ENCODE data around the gene JAK1. TPM values are rescaled to one million over a fixed set of nuclear protein-coding genes. Genes with fewer than 3 reads are reported as not detected.
A peak's percentile ranks its signal among the peaks of the same experiment; 100 is the strongest.

JAK1 gene
- total and polyA plus RNA-seq, 9 of the 15 experiments (the other 6 are each of a cell fraction or from before 2014, with no cell fraction given), result 9.7 to 44.1 (median 42.5) TPM

DNA sequence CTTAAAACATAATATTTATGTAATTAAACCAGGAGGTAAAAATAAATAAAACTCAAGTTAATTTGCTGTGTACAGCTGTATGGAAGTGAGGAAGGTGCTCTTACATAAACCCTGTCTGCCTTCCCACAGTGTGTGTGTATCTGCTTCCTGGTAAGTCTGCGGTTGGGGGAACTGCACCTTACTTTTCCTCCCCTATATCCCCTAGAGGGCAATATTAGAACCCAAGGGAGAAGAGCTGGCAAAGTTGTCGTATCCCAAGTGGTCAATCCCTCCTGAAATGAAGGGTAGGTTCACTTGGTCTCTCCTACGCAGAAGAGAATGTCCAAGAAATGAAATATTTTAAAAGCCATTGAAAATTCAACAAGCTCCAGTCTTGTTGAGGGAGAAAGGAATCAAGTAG lies 17.8 kb upstream of the JAK1 start:
- WGBS (ENCODE audit: insufficient coverage, low coverage, missing lambda C conversion rate), result 21% methylated on average over 3 of the region's 3 CpGs
- no peak overlapping the region for H2AFZ ChIP-seq (ENCODE audit: low read depth, low read length)
- H3K27me3 ChIP-seq (ENCODE audit: control insufficient read depth in 2 of 2, insufficient read depth in 2 of 2, low read length in 2 of 2), result no peaks in the 10 kb centered on the region
- no peaks in the 10 kb centered on the region for H3K9me1 ChIP-seq (ENCODE audit: control insufficient read depth, insufficient read depth, low read length)
- H4K20me1 ChIP-seq (replicated peaks; ENCODE audit: control insufficient read depth, insufficient read depth, low read length), result no peaks in the 10 kb centered on the region
- in situ Hi-C loops (cut with MboI) (no loop called here), intact Hi-C loops (cut with micrococcal nuclease) (no loop called here)
- FAIRE-seq (peak; percentile 35), DNase-seq (ENCODE audit: extremely low read depth in 1 of 4, low spot score in 3 of 4) (peak in 3 of 4 experiments; percentile 23 to 36 (median 26)), ATAC-seq (peak; percentile 74)
- no TSS peak for BruUV-seq (replicated peaks)
- ChIA-PET POLR2A (interaction anchor here (1.1 kb wide), 1 partner anchor 18 kb away, joined by 4 read pairs; the partner anchor contains the start of gene JAK1), CTCF (ENCODE audit: low intra/inter-chr PET ratio) (no interaction called here)
- peaks cover 0 to 3% of the 10 kb centered on the region in 2 experiments; a peak in 2 of 5 replicates for H3K4me1 ChIP-seq (replicated peaks in 1 of 2; ENCODE audit: control insufficient read depth in 2 of 2, insufficient read depth in 2 of 2, low read length in 2 of 2)
- H3K9ac ChIP-seq (ENCODE audit: insufficient read depth in 1 of 2, low read depth in 2 of 2, low read length in 2 of 2), result no peak overlapping the region
- H3K9me3 ChIP-seq (replicated peaks; ENCODE audit: control insufficient read depth, insufficient read depth, low read depth, low read length), result no peaks in the 10 kb centered on the region
- no peak overlapping the region for H3K4me2 ChIP-seq (ENCODE audit: insufficient read depth, low read length)
- TF ChIP-seq CHCHD3 (CRISPR knock-in tag; IDR thresholded peaks at IDR 0.05), result no peak
- TF ChIP-seq, protein P1, sequence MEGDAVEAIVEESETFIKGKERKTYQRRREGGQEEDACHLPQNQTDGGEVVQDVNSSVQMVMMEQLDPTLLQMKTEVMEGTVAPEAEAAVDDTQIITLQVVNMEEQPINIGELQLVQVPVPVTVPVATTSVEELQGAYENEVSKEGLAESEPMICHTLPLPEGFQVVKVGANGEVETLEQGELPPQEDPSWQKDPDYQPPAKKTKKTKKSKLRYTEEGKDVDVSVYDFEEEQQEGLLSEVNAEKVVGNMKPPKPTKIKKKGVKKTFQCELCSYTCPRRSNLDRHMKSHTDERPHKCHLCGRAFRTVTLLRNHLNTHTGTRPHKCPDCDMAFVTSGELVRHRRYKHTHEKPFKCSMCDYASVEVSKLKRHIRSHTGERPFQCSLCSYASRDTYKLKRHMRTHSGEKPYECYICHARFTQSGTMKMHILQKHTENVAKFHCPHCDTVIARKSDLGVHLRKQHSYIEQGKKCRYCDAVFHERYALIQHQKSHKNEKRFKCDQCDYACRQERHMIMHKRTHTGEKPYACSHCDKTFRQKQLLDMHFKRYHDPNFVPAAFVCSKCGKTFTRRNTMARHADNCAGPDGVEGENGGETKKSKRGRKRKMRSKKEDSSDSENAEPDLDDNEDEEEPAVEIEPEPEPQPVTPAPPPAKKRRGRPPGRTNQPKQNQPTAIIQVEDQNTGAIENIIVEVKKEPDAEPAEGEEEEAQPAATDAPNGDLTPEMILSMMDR (IDR thresholded peaks at IDR 0.05 in 2 of 3, conservative IDR thresholded peaks at IDR 0.05 in 1 of 3; ENCODE audit: insufficient read depth in 2 of 3, low read depth in 1 of 3, low read length in 3 of 3), result peak in 2 of 3 experiments; percentile 22 to 31; a peak in 3 of 6 replicates
- H3K27ac ChIP-seq (ENCODE audit: extremely low read depth, low read depth, low read length), result no peak overlapping the region
- H3K79me2 ChIP-seq (ENCODE audit: control insufficient read depth, insufficient read depth, low read length), result no peaks in the 10 kb centered on the region
- no peak overlapping the region for H3K4me3 ChIP-seq
- H3K36me3 ChIP-seq (ENCODE audit: control insufficient read depth, insufficient read depth, low read length), result no peaks in the 10 kb centered on the region

DNA sequence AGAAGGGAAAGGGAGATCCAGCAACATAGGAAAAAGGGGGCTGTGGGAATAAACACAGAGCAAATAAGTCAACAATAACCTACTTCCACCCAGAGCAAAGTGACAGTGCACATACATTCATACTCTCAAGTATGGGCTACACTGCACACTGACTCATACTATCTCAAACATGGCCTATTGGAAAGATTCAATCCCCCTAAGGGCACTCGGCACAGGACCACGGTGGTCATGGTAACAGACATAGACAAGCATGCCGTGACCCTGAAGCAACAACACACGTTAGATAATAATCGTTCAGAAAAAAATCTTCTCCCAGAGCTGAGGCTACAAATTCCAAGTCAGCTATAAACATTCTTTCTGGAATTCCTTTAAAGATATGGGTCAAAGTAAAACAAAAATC lies 16.8 kb upstream of the JAK1 start:
- ChIA-PET POLR2A (interaction anchor here (1.1 to 1.4 kb wide), 2 partner anchors 9 to 17 kb away, joined by 3 to 4 read pairs; partner anchors contain the start of gene JAK1), CTCF (ENCODE audit: low intra/inter-chr PET ratio) (no interaction called here)
- Histone ChIP-seq H3K27ac (ENCODE audit: extremely low read depth, low read depth, low read length) (no peak overlapping the region), H2AFZ (ENCODE audit: low read depth, low read length) (no peak overlapping the region), H3K4me2 (ENCODE audit: insufficient read depth, low read length) (no peak overlapping the region), H3K9me3 (replicated peaks; ENCODE audit: control insufficient read depth, insufficient read depth, low read depth, low read length) (no peaks in the 10 kb centered on the region), H4K20me1 (replicated peaks; ENCODE audit: control insufficient read depth, insufficient read depth, low read length) (no peaks in the 10 kb centered on the region), H3K9ac (ENCODE audit: insufficient read depth in 1 of 2, low read depth in 2 of 2, low read length in 2 of 2) (no peak overlapping the region), H3K4me1 (replicated peaks in 1 of 2; ENCODE audit: control insufficient read depth in 2 of 2, insufficient read depth in 2 of 2, low read length in 2 of 2) (peaks cover 0 to 3% of the 10 kb centered on the region in 2 experiments; a peak in 2 of 5 replicates), H3K36me3 (ENCODE audit: control insufficient read depth, insufficient read depth, low read length) (no peaks in the 10 kb centered on the region), H3K4me3 (no peak overlapping the region), H3K27me3 (ENCODE audit: control insufficient read depth in 2 of 2, insufficient read depth in 2 of 2, low read length in 2 of 2) (no peaks in the 10 kb centered on the region), H3K9me1 (ENCODE audit: control insufficient read depth, insufficient read depth, low read length) (no peaks in the 10 kb centered on the region), H3K79me2 (ENCODE audit: control insufficient read depth, insufficient read depth, low read length) (no peaks in the 10 kb centered on the region)
- DNase-seq (ENCODE audit: extremely low read depth in 1 of 4, low spot score in 3 of 4) (peak in 1 of 4 experiments; percentile 33), ATAC-seq (peak; percentile 64), FAIRE-seq (no peak)
- intact Hi-C loops (cut with micrococcal nuclease) (no loop called here), in situ Hi-C loops (cut with MboI) (no loop called here)
- WGBS (ENCODE audit: insufficient coverage, low coverage, missing lambda C conversion rate), result 24% methylated on average over 5 of the region's 5 CpGs
- BruUV-seq (replicated peaks), result no TSS peak
- TF ChIP-seq, protein P2, sequence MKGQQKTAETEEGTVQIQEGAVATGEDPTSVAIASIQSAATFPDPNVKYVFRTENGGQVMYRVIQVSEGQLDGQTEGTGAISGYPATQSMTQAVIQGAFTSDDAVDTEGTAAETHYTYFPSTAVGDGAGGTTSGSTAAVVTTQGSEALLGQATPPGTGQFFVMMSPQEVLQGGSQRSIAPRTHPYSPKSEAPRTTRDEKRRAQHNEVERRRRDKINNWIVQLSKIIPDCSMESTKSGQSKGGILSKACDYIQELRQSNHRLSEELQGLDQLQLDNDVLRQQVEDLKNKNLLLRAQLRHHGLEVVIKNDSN (CRISPR knock-in tag; IDR thresholded peaks at IDR 0.05), result no peak
- TF ChIP-seq SPI1 (IDR thresholded peaks at IDR 0.05; ENCODE audit: borderline replicate concordance, low read depth, low read length), result no peak
- no peak for TF ChIP-seq POLR2G (IDR thresholded peaks at IDR 0.05; ENCODE audit: low read depth, low read length)
- TF ChIP-seq HNRNPL (IDR thresholded peaks at IDR 0.05; ENCODE audit: low read depth, low read length), result no peak
- TF ChIP-seq TCFL5 (CRISPR knock-in tag; conservative IDR thresholded peaks at IDR 0.05), result no peak
- peak; percentile 94 for TF ChIP-seq FOXJ2 (tag; IDR thresholded peaks at IDR 0.05)
- TF ChIP-seq, protein P3, sequence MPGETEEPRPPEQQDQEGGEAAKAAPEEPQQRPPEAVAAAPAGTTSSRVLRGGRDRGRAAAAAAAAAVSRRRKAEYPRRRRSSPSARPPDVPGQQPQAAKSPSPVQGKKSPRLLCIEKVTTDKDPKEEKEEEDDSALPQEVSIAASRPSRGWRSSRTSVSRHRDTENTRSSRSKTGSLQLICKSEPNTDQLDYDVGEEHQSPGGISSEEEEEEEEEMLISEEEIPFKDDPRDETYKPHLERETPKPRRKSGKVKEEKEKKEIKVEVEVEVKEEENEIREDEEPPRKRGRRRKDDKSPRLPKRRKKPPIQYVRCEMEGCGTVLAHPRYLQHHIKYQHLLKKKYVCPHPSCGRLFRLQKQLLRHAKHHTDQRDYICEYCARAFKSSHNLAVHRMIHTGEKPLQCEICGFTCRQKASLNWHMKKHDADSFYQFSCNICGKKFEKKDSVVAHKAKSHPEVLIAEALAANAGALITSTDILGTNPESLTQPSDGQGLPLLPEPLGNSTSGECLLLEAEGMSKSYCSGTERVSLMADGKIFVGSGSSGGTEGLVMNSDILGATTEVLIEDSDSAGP (CRISPR knock-in tag; IDR thresholded peaks at IDR 0.05), result no peak
- TF ChIP-seq RFX1 (IDR thresholded peaks at IDR 0.05), result peak; percentile 75
- no peak for TF ChIP-seq NELFE (IDR thresholded peaks at IDR 0.05; ENCODE audit: insufficient read depth, insufficient read length)
- no peak for TF ChIP-seq ELF1 (tag; IDR thresholded peaks at IDR 0.05)

Data from K562 (cell line).